ENCODE data around the gene MCF2L2. TPM values are rescaled to one million over a fixed set of nuclear protein-coding genes. Genes with fewer than 3 reads are reported as not detected.
"Not testable (repeated sequence)": the region's sequence is repeated elsewhere in the genome, so short reads cannot be mapped to it uniquely, and the experiment has no call there.

MCF2L2 gene
- total RNA-seq, 3 donors from 2014 or later: 0.84 to 2.7 (median 1.1) TPM

DNA sequence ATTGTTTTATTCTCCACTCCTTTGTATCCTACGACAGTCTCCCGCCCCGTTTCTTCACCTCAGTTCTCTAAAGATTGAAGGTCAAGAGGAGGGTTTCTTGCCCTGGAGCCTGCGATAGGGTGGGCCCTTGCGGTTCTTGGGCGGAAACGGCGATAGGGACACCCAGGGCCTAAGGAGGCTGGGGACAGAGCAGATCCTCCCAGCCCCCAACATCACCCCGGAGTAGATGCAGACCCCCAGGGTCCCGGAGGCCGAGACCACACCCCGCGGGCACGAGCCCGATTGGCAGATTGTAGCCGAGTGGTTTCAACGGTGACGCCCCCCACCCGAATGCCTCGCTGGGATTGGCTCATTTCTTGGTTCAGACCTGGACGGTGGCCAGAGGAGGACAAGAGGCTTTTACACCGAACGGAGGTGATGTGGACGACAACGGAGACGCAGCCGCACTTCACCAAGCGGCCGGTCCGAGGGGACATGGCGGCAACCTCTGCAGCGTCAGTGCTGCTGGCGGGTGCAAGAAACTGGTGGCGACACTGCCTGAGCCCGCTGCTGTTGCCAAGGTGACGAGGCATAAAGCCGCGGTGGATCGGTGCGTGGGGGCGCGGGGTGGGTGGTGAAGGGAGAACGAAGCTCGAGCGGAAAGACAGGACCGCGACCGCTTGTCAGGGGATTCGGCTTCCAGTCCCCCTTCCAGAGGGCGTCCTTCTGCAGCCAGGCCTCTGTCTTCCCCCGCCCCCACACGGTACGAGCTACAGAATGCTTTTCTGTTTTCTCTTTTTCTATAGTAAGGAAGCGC is 19.0 kb upstream of the MCF2L2 start:
- TF ChIP-seq, protein P1, sequence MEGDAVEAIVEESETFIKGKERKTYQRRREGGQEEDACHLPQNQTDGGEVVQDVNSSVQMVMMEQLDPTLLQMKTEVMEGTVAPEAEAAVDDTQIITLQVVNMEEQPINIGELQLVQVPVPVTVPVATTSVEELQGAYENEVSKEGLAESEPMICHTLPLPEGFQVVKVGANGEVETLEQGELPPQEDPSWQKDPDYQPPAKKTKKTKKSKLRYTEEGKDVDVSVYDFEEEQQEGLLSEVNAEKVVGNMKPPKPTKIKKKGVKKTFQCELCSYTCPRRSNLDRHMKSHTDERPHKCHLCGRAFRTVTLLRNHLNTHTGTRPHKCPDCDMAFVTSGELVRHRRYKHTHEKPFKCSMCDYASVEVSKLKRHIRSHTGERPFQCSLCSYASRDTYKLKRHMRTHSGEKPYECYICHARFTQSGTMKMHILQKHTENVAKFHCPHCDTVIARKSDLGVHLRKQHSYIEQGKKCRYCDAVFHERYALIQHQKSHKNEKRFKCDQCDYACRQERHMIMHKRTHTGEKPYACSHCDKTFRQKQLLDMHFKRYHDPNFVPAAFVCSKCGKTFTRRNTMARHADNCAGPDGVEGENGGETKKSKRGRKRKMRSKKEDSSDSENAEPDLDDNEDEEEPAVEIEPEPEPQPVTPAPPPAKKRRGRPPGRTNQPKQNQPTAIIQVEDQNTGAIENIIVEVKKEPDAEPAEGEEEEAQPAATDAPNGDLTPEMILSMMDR (IDR thresholded peaks at IDR 0.05): no peak

DNA sequence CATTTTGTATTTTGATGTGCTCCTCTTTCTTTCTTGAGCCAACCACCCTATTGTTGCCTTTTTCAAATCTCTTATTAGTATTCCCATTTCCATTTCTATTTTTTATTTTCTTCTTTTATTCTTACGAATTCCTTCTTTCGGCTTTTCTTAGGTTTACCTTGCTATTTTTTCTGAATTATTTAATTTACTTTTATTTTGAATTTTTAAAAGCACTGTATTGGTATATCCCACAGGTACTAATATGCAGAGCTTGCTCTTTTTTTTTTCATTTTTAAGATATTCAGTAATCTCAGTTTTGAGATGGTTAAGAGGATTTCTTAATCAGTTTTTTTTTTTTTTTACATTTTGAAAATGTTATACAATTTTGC is 18.4 kb upstream of the MCF2L2 start:
- no peak for DNase-seq
- no peaks in the 10 kb centered on the region for H3K36me3 ChIP-seq (ENCODE audit: low read depth)
- H3K9me3 ChIP-seq: peaks cover 14% of the 10 kb centered on the region
- TF ChIP-seq, protein P1 (IDR thresholded peaks at IDR 0.05): no peak
- peaks cover 10% of the 10 kb centered on the region for H3K4me1 ChIP-seq (ENCODE audit: low read depth)
- intact Hi-C loops (cut with DNase I, micrococcal nuclease): no loop called here
- no peak for ATAC-seq
- H3K4me3 ChIP-seq: no peak overlapping the region

More for the DNA sequence above, 19.0 kb upstream of the MCF2L2 start:
- H3K4me1 ChIP-seq (ENCODE audit: low read depth): peaks cover 10% of the 10 kb centered on the region
- H3K4me3 ChIP-seq: peak overlapping the region; percentile 29
- DNase-seq (peak; percentile 82 to 85 (median 84)), ATAC-seq (peak; percentile 95)
- intact Hi-C loops (cut with DNase I, micrococcal nuclease): no loop called here
- no peaks in the 10 kb centered on the region for H3K36me3 ChIP-seq (ENCODE audit: low read depth)
- H3K9me3 ChIP-seq: peaks cover 14% of the 10 kb centered on the region

DNA sequence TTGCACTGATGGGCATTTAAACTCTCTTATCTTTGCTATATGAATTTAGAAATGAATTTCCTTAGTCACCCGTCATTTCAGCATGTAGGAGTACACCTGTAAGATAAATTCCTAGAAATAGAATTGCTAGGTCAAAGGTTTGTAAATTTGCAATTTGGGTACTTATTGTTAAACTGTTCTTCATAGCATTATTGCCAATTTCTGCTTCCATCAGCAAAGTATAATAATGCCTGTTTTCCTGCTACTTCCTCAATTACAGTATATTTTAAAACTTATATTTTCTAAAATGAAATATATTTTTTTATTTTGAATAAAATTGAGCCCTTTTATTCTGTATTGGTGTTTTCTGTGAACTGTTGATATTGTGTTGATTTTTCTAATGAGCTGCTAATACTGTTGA is 16.3 kb upstream of the MCF2L2 start:
- H3K9me3 ChIP-seq: peaks cover 14% of the 10 kb centered on the region
- no peak for DNase-seq
- intact Hi-C loops (cut with DNase I, micrococcal nuclease): no loop called here
- H3K36me3 ChIP-seq (ENCODE audit: low read depth): no peaks in the 10 kb centered on the region
- no peak for ATAC-seq
- peaks cover 10% of the 10 kb centered on the region for H3K4me1 ChIP-seq (ENCODE audit: low read depth)
- no peak overlapping the region for H3K4me3 ChIP-seq
- TF ChIP-seq, protein P1 (IDR thresholded peaks at IDR 0.05): no peak

DNA sequence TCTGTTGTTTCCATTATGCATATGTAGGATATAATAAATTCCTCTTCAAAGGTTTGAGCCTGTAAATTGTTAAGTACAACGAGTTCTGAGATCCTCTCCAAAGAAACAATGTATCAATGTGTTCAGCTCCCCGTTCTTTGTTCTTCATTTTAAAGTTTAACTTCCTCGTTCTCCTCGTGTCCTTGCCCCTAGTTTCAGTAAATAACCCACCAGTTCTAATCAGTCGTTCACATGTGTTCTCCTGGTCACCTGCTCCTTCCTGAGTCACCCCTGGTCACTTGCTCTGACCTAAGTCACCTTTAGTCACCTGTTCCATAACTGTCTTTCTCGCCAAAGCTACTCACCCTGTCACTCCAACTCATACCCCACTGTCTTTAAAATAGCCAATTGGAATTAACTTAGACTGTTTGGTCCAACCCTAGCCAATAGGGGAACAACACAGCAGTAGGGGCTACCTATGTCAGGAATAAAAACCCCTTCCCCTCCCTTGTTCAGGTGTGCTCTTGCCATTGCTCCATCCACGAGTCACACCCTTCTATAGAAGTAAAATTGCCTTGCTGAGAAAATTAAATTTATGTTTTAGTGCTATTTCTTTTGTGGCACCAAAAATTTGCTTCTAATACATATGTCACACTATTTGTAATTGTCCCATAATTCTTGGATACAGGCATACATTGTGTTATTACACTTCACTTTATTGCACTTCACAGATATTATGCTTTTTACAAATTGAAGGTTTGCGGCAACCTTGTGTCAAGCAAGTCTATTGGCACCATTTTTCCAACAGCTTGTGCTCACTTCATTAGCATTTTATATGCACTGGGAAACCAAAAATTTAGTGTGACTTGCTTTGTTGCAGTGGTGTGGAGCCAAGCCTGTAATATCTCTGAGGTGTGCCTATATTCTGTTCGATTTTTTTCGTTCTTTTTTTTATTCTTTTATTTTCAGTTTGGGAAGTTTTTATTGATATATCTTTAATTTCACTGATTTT is 15.3 kb upstream of the MCF2L2 start:
- ATAC-seq (no peak), DNase-seq (no peak)
- no peak overlapping the region for H3K4me3 ChIP-seq
- H3K4me1 ChIP-seq (ENCODE audit: low read depth): peaks cover 7% of the 10 kb centered on the region
- intact Hi-C loops (cut with DNase I, micrococcal nuclease): no loop called here
- H3K9me3 ChIP-seq: peaks cover 14% of the 10 kb centered on the region
- TF ChIP-seq, protein P1 (IDR thresholded peaks at IDR 0.05): no peak
- H3K36me3 ChIP-seq (ENCODE audit: low read depth): no peaks in the 10 kb centered on the region

DNA sequence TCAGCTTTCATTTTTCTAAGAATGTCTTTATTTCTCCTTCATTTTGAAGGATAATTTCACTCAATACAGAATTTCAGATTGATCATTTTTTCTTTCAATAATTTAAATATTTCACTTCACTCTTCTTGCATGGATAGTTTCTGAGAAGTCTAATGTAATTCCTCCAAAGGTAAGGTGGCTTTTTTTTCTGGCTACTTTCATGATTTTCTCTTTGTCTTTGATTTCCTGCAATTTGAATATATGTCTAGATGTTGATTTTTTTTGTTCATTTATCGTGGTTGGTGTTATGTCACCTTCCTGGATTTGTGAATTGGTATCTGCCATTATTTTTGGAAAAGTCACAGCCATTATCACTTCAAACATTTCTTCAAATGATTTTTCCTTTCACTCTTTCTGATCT is 14.6 kb upstream of the MCF2L2 start:
- intact Hi-C loops (cut with DNase I, micrococcal nuclease): no loop called here
- H3K4me1 ChIP-seq (ENCODE audit: low read depth): peaks cover under 1% of the 10 kb centered on the region
- no peaks in the 10 kb centered on the region for H3K36me3 ChIP-seq (ENCODE audit: low read depth)
- H3K9me3 ChIP-seq: peaks cover 14% of the 10 kb centered on the region
- TF ChIP-seq, protein P1 (IDR thresholded peaks at IDR 0.05): no peak
- H3K4me3 ChIP-seq: no peak overlapping the region
- DNase-seq (no peak), ATAC-seq (no peak)

DNA sequence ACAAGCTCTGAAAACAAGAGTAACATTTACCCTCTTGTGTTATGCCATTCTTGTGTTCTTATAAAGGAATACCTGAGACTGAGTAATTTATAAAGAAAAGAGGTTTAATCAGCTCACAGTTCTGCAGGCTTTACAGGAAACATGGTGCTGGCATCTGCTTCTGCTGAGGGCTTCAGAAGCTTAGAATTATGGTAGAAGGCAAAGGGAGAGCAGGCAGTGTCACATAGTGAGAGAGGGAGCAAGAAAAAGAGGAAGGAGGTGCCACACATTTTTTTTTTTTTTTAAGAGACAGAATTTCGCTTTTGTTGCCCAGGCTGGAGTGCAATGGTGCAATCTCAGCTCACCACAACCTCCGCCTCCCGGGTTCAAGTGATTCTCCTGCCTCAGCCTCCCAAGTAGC is 12.1 kb upstream of the MCF2L2 start:
- H3K36me3 ChIP-seq (ENCODE audit: low read depth); DNase-seq; intact Hi-C loops (cut with DNase I, micrococcal nuclease); ATAC-seq; H3K4me3 ChIP-seq; H3K4me1 ChIP-seq (ENCODE audit: low read depth): not testable (repeated sequence)
- H3K9me3 ChIP-seq: peaks cover 14% of the 10 kb centered on the region
